Measurements from ENCODE around the gene LMO1. TPM values are rescaled to one million over a fixed set of nuclear protein-coding genes. Genes with fewer than 3 reads are reported as not detected.
A peak's percentile ranks its signal among the peaks of the same experiment; 100 is the strongest.

The LMO1 gene
- total RNA-seq, 2 donors from 2014 or later: not detected

- no peaks in the 10 kb centered on the region for H3K27me3 Mint-ChIP-seq
- H3K36me3 Mint-ChIP-seq (ENCODE audit: low read depth): no peaks in the 10 kb centered on the region
These were observed 29.8 kb downstream of the LMO1 start for GRCh38 chr11:8233691-8234424.

GRCh38 chr11:8232849-8233606, 30.6 kb downstream of the LMO1 start:
- H3K4me3 Mint-ChIP-seq: no peak overlapping the region
- no peaks in the 10 kb centered on the region for H3K27me3 Mint-ChIP-seq
- no peak for ATAC-seq (replicated peaks)
- no peaks in the 10 kb centered on the region for H3K4me1 Mint-ChIP-seq
- H3K36me3 Mint-ChIP-seq (ENCODE audit: low read depth): no peaks in the 10 kb centered on the region
- H3K27ac Mint-ChIP-seq: no peak overlapping the region
- no peaks in the 10 kb centered on the region for H3K9me3 Mint-ChIP-seq

More at GRCh38 chr11:8233691-8234424, 29.8 kb downstream of the LMO1 start:
- H3K4me1 Mint-ChIP-seq: no peaks in the 10 kb centered on the region
- no peak for ATAC-seq (replicated peaks)
- no peak overlapping the region for H3K4me3 Mint-ChIP-seq
- H3K27ac Mint-ChIP-seq: no peak overlapping the region
- H3K9me3 Mint-ChIP-seq: no peaks in the 10 kb centered on the region

GRCh38 chr11:8232414-8232813, 31.3 kb downstream of the LMO1 start:
- no peak for ATAC-seq (replicated peaks)
- Mint-ChIP-seq H3K4me3 (no peak overlapping the region), H3K27ac (no peak overlapping the region), H3K4me1 (no peaks in the 10 kb centered on the region), H3K27me3 (no peaks in the 10 kb centered on the region), H3K9me3 (no peaks in the 10 kb centered on the region), H3K36me3 (ENCODE audit: low read depth) (no peaks in the 10 kb centered on the region)

GRCh38 chr11:8231979-8232378, 31.7 kb downstream of the LMO1 start:
- Mint-ChIP-seq H3K36me3 (ENCODE audit: low read depth) (no peaks in the 10 kb centered on the region), H3K9me3 (no peaks in the 10 kb centered on the region), H3K27me3 (no peaks in the 10 kb centered on the region), H3K27ac (no peak overlapping the region), H3K4me1 (no peaks in the 10 kb centered on the region), H3K4me3 (no peak overlapping the region)
- no peak for ATAC-seq (replicated peaks)

- Mint-ChIP-seq H3K4me3 (no peak overlapping the region), H3K36me3 (ENCODE audit: low read depth) (no peaks in the 10 kb centered on the region), H3K4me1 (no peaks in the 10 kb centered on the region), H3K9me3 (no peaks in the 10 kb centered on the region), H3K27ac (no peak overlapping the region), H3K27me3 (no peaks in the 10 kb centered on the region)
- ATAC-seq (replicated peaks): no peak
These were observed 32.5 kb downstream of the LMO1 start for GRCh38 chr11:8230921-8231847.

GRCh38 chr11:8230178-8230859, 33.4 kb downstream of the LMO1 start:
- Mint-ChIP-seq H3K9me3 (no peaks in the 10 kb centered on the region), H3K36me3 (ENCODE audit: low read depth) (no peaks in the 10 kb centered on the region), H3K27me3 (no peaks in the 10 kb centered on the region), H3K4me1 (no peaks in the 10 kb centered on the region), H3K4me3 (no peak overlapping the region), H3K27ac (no peak overlapping the region)
- ATAC-seq (replicated peaks): no peak

- no peaks in the 10 kb centered on the region for H3K4me1 Mint-ChIP-seq
- ATAC-seq (replicated peaks): no peak
- H3K27me3 Mint-ChIP-seq: no peaks in the 10 kb centered on the region
- H3K27ac Mint-ChIP-seq: no peak overlapping the region
- no peak overlapping the region for H3K4me3 Mint-ChIP-seq
- no peaks in the 10 kb centered on the region for H3K9me3 Mint-ChIP-seq
- no peaks in the 10 kb centered on the region for H3K36me3 Mint-ChIP-seq (ENCODE audit: low read depth)
These were observed 34.1 kb downstream of the LMO1 start for GRCh38 chr11:8229299-8230177.

GRCh38 chr11:8228231-8228630, 35.4 kb downstream of the LMO1 start:
- no peak for ATAC-seq (replicated peaks)
- Mint-ChIP-seq H3K4me3 (no peak overlapping the region), H3K27me3 (no peaks in the 10 kb centered on the region), H3K4me1 (no peaks in the 10 kb centered on the region), H3K36me3 (ENCODE audit: low read depth) (no peaks in the 10 kb centered on the region), H3K9me3 (no peaks in the 10 kb centered on the region), H3K27ac (no peak overlapping the region)

GRCh38 chr11:8227156-8228152, 36.2 kb downstream of the LMO1 start:
- Mint-ChIP-seq H3K9me3 (no peaks in the 10 kb centered on the region), H3K27me3 (no peaks in the 10 kb centered on the region), H3K4me1 (no peaks in the 10 kb centered on the region), H3K27ac (no peak overlapping the region), H3K36me3 (ENCODE audit: low read depth) (no peaks in the 10 kb centered on the region), H3K4me3 (no peak overlapping the region)
- no peak for ATAC-seq (replicated peaks)

GRCh38 chr11:8225589-8226036, 38.1 kb downstream of the LMO1 start:
- Mint-ChIP-seq H3K4me1 (no peaks in the 10 kb centered on the region), H3K27me3 (no peaks in the 10 kb centered on the region), H3K4me3 (no peak overlapping the region), H3K27ac (no peak overlapping the region), H3K36me3 (ENCODE audit: low read depth) (no peaks in the 10 kb centered on the region), H3K9me3 (no peaks in the 10 kb centered on the region)
- peak; percentile 54 for ATAC-seq (replicated peaks)

GRCh38 chr11:8224711-8225110, 39.0 kb downstream of the LMO1 start:
- Mint-ChIP-seq H3K27me3 (no peaks in the 10 kb centered on the region), H3K9me3 (no peaks in the 10 kb centered on the region), H3K4me3 (no peak overlapping the region), H3K27ac (no peak overlapping the region), H3K36me3 (ENCODE audit: low read depth) (no peaks in the 10 kb centered on the region), H3K4me1 (no peaks in the 10 kb centered on the region)
- no peak for ATAC-seq (replicated peaks)

GRCh38 chr11:8224161-8224591, 39.5 kb downstream of the LMO1 start:
- no peak for ATAC-seq (replicated peaks)

More at GRCh38 chr11:8224161-8224591, 39.5 kb downstream of the LMO1 start:
- H3K4me3 Mint-ChIP-seq: no peak overlapping the region
- H3K4me1 Mint-ChIP-seq: no peaks in the 10 kb centered on the region
- H3K36me3 Mint-ChIP-seq (ENCODE audit: low read depth): no peaks in the 10 kb centered on the region
- H3K27me3 Mint-ChIP-seq: no peaks in the 10 kb centered on the region
- H3K9me3 Mint-ChIP-seq: no peaks in the 10 kb centered on the region
- no peak overlapping the region for H3K27ac Mint-ChIP-seq
